GM21737 (cell line): ENCODE data around the gene OPHN1.
"Not testable (repeated sequence)": the region's sequence is repeated elsewhere in the genome, so short reads cannot be mapped to it uniquely, and the experiment has no call there.

Experiments
- ATAC-seq: cut with Tn5 transposase; IDR thresholded peaks from one replicate; pipeline ENCODE4 v1.9.1; 2021; ENCODE audit warnings: mild to moderate bottlenecking, moderate library complexity; ENCODE audit not compliant: unreplicated experiment

Gene OPHN1

DNA sequence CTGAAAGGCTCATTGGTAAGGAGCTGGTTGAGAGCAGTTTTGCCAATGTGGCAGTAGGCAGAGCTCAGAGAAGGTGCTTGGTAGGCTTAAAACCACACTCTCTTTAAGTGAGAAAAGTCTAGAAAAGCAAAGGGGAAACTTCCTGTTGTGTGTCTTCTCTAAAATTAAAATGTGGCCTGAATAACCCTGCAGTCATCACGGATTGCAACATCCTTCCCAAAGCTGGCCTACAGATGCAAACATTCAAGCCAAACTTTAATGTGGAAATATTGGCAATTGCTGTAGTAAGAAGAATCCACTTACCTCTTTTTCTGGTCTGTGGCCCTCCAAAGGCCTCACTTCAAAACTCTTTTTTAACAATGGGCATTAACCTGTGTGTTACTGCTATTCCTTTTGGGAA lies 348.5 kb downstream of the OPHN1 start:
- no peak for ATAC-seq

DNA sequence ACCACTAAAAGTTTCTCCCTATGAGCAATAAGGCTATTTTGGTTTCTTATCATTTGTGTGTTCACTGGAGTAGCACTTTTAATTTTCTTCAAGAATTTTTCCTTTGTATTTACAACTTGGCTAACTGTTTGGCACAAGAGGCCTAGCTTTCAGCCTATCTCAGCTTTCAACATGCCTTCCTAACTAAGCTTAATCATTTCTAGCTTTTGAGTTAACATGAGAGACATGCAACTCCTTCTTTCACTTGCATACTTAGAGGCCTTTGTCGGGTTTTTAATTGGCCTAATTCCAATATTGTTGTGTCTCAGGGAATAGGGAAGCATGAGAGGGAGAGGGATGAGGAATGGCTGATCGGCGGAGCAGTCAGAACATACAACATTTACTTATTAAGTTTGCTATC lies 349.8 kb downstream of the OPHN1 start:
- ATAC-seq: no peak

DNA sequence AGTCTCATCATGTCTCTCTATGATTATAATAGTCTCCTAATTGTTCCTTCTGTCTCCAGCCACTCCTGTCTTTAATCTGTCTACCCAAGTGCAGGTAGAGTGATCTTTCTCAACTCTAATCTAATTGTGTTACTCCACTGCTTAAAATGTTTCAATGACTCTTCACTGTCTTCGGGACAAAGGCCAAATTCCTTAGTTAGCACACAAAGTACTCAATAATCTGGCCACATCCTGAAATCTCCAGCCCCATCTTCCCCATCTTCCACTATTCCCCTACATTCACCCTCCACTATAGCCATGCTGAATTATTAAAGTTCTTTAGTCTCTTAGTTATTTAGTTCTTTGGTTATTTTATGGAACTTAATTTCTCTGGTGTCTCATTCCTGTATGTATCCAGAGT lies 353.3 kb downstream of the OPHN1 start:
- ATAC-seq: no peak

DNA sequence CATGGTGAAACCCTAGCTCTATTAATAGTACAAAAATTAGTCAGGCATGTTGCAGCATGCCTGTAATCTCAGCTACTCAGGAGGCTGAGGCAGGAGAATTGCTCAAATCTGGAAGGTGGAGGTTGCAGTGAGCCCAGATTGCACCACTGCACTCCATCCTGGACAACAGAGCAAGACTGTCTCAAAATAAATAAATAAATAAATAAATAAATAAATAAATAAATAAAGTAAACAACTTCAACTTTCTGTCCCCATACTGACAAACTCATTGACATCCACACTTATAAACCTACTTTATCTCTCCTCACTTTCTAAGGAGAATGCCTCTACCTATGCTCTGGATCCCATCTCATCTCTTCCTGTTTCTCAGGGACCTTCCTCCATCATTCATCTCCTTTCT lies 354.5 kb downstream of the OPHN1 start:
- ATAC-seq: not testable (repeated sequence)

DNA sequence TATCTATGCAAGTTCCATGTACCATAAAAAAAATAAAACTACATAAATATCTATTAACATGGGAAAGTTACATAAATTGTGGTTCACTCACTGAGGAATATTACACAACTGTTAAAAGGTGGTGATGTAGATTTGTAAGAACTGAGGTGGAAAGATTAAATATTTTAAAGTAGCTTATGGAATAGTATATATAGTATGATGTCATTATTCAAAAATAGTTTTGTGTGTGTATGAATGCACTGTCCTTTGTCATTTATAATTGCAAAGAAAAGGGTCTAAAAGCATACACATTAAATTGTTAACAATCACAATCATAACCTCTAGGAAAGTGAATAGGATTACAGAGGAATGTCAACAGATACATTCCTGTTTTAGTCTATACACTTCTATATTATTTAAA lies 355.9 kb downstream of the OPHN1 start:
- no peak for ATAC-seq

DNA sequence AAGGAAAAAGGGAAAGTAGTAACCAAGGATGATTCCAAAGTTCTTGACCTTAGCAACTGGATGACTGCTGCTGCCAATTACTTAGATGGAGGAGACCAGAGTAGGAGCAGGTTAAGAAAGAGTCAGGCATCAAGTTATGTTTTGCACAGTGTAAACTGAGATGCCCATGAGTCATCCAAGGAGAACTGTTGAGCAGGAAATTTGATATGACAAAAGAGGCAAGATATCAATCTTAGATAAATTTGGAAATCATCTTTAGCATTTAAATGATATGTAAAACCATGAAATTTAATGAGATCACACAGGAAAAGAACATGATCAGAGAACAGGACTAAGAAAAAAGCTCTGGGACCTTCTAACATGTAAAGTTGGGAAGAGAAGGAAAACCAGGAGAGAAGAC lies 361.3 kb downstream of the OPHN1 start:
- no peak for ATAC-seq

DNA sequence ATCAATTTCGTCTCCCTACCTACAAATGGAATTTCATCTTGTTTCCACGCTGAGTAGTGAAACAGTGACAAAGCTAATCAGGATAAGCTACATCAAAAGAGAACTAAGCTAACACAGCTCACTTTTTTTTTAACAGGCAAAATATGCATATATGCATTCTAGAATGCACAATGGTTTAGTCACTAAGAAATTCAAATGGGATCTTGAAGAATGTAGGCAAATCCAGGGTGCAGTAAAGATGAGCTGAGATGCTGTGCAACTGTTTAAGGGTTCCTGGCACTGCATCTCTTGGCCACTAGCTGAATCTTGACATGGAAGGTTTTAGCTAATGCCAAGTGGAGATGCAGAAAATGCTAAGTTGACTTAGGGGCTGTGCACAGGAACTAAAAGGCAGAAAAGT lies 363.2 kb downstream of the OPHN1 start:
- ATAC-seq: not testable (repeated sequence)

DNA sequence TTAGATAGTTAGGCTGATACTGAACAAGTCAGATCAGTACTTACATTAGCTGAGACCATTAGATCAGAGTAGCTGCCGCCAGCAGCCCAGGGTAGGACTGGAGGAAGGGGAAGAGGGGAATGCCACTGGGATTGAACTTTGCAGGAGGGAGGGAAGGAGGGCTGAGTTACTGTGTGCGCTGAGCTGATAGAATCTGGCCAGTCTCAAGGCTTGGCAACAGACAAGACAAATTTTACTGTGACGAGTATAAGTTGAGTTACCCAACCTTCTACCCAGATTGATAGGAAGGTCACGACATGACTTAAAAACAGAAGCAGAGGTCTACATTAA lies 372.1 kb downstream of the OPHN1 start:
- no peak for ATAC-seq

DNA sequence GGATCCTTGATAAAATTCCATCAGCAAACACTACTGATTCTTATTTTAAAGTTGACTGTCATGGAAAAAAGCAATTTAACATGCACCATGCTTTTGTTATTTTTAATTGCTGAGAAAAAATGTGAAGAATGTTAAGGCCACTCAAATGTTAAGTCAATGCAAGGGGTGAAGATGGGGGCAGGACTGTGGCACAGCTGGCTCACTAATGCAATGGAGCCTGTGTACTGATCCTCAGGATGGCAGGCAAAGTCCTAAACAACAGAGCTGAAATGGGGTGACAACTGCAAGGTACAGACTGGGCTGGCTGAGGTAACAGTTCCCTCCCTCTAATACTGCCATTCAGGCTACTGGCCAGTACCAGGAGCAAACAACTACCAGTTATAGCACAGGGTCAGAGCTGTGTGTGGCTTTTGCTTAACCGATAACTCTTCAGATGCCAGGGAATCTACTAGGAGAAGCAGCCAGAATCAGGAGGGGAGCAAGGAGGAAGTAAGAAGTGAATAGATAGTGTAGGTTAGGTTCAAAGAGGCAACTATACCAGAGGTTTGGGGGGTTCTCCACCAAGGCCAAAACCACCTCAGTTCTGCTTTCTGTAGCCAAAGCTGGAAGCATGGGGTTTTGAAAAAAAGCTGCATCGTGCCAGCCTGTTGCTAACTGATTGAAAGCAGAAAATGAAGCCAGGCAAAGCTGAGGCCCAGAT lies 372.6 kb downstream of the OPHN1 start:
- no peak for ATAC-seq

DNA sequence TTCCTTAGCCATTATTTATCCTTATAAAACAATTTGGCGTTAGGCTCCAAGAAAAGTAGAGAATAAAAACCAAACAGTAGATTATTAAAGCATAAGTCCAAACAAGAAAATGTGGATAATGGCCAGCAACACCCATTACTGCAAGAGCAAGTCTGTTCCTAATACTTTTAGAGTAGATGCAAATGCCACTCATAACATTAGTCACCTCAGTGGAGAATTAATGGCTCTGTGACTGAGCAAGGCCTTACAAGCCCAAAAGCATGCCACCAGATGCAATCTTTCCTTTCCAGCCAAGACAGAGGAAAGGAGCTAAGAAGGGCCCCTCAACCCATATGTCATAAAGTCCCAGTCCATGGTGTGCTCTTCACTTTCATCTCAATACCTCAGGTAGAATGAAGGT lies 373.8 kb downstream of the OPHN1 start:
- no peak for ATAC-seq

DNA sequence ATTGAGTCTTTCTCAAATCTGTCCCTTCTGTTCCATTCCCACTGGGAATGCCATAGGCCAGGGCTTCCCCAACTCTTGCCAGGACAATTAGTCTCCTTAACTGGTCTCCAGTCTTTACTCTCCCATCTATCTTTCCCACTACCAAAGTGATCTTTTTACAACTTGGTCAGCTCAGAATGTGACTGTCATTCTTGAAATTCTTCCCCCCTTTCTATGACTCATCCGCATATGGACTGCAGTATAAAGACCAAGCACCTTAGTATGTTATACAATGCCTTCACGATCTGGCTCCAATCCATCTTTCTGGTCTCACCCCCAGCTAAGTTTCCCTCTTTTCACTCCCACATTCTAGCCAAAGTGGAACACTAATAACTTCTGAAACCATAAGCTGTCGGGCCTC lies 383.8 kb downstream of the OPHN1 start:
- ATAC-seq: no peak

DNA sequence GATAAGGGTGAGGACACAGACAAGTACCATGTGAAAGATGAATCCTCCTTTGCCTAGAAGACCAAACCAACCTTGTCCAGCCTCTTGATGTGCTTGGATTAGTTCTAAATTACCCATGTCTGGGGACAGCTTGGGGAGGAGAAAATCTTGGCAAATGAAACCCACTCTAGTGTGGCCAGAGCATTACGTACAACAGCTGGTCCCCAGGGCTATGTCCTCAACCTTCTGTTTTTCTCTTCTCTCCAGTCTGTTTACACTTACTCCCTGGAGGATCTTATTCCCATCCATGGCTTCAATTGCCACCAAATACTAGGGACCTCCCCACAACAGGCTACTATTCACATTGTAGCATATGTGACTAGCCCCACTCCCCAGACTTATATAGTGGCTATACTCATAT lies 384.5 kb downstream of the OPHN1 start:
- ATAC-seq: no peak

DNA sequence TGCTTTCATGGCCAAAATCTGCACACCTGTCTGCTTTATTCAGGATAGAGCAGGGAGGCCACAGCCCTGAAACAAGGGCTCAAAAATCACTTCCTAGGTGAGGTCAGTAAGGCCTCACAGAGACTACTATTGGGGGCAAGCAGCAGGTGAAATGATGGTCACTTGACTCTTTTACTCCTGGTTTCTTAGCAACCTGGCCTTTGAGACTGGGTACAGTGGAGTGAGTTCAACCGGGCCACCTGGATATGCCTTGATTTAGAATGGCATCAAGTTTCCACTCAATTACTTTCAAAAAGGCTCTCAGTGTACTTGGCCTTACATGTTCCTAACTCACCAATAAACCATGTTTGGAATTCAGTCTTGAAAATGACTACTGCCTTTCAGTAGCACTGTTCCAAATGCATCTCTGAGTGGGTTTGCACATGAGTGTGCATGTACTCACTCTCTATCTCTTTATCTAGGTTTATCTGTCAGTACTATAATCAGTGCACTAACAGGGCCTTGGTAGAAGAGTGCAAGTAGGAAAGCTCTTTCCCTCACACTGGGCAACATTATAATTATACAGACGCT lies 388.2 kb downstream of the OPHN1 start:
- no peak for ATAC-seq

DNA sequence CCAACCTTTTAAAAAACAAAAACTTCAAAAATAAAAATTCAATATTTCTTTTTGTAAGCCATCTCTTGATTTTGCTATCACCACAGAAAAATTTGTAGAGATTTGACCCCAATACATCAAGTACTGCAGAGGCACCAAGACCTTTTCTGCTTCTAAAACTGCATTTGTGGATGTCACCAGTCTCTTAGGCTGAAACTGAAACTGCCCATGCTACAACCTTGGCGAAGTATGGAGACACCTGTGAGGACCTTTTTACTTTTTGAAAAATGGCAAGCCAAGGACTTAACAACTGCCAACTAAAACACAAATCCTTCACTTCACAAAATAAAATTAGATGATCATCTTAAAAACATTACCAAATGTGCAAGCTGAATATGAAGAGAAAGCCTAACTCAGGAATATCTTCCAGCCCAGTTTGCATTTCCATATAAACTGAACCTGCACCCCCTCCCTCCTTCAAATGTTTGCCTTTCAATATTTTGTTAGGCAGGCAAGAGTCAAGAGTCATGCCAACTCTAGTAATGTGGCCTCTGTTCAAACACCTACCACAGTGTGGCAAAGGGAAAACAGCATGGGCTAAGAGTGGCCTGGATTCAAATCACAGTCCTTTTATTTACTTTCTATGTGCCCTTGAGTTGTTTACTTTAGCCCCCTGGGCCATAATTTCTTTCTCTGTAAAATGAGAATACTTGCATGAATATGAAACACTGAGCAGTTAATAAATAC lies 389.4 kb downstream of the OPHN1 start:
- ATAC-seq: no peak

DNA sequence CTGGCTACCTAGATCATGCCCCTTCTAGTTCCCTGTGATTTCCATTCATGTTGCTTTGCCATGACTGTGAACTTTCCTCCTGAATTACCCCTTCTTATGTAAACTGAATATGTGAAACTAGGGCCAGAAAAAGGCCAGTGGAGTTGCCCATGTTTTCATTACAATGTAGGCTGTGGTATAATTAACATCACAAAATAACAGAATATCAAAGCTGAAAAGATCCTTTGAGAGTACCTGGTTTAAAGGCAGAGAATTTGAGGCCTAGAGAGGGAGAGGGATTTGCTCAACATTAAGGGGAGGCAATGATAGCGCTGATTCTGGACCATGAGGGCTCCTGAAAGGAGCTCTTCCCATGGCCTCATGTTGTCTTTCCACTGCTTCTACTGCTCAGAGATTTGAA lies 392.2 kb downstream of the OPHN1 start:
- no peak for ATAC-seq

DNA sequence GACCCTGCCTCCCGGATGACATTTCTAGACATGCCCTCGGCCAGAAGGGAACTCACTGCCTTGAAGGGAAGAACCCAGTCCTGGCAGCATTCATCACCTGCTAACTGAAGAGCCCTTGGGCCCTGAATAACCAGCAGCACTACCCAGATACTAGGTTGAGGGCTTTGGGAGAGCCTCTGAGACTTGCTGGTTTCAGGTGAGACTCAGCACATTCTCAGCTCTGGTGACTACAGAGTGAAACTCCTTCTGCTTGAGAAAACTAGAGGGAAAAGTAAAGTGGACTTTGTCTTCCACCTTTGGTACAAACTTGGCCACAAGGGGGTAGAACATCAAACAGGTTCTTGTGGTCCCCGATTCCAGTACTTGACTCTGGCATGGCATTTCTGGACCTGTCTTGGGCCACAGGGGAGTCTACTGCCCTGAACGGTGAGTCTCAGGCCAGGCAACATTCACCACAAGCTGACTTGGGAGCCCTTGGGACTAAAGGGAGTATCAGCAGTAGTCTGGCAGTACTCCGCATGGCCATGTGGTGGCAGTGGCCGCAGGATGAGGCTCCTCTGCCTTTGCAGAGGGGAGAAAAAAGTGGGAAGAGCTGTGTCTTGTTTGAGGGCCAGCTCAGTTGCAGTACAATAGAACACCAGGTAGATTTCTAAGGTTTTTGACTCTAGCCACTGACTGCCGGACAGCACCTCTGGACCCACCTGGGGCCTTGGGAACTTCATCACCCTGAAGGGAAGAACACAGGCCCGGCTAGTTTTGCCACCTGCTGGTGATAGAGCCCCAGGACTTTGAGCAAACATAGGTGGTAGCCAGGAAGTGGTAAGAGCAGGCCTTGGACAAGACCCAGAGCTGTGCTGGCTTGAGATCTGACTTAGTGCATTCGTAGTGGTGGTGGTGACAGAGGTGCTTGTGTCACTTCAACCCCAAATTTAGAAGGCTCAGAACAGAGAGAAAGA lies 414.8 kb downstream of the OPHN1 start:
- no peak for ATAC-seq

DNA sequence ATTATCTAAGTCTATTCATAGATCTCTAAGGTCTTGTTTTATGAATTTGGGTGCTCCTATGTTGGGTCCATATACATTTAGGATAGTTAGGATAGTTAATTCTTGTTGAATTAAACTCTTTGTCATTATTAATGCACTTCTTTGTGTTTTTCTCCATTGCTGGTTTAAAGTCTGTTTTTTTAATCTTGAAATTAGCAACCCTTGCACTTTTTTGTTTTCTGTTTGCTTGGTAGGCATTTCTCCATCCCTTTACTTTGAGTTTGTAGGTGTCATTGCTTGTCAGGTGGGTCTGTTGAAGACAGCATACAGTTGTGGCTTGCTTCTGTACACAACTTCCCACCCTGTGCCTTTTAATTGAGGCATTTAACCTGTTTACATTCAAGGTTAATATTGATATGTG lies 434.8 kb downstream of the OPHN1 start:
- ATAC-seq: no peak
